K562 (cell line): ENCODE data around the gene ST8SIA4. TPM values are rescaled to one million over a fixed set of nuclear protein-coding genes. Genes with fewer than 3 reads are reported as not detected.

ENCODE experiments used
- BDP1 ChIP-seq: IDR thresholded peaks from 3 replicates; pipeline ENCODE4 v1.6.1; 2011; ENCODE audit not compliant: insufficient read length, insufficient read depth
- FOXM1 ChIP-seq, 2 experiments: fragments of 450-650 bp in 1 of 2; sonication (generic) in 1 of 2; formaldehyde crosslinking in 1 of 2; IDR thresholded peaks; 2 replicates each; pipeline versions ENCODE4 v1.6.1 to v1.9.0; 2017 to 2022; ENCODE audit warnings: low read depth in 2 of 2, mild to moderate bottlenecking in 2 of 2, missing genetic modification reagents in 1 of 2, moderate library complexity in 1 of 2
- ZNF318 ChIP-seq, 2 experiments: fragments of 450-650 bp; IDR thresholded peaks; 2 replicates each; pipeline ENCODE4 v1.6.1; 2016; ENCODE audit warnings: mild to moderate bottlenecking in 2 of 2, borderline replicate concordance in 1 of 2, low read depth in 1 of 2, moderate library complexity in 1 of 2
- polyA plus RNA-seq, 8 experiments: library from polyadenylated mRNA; depleted of rRNA in 4 of 8; stranded (reverse) in 5 of 8; unstranded in 3 of 8; fragments of >200 nt; fragmentation: Nextera tagmentation in 2 of 8; fragmentation: Illumina TruSeq in 1 of 8; extraction: Ambion mirVana in 2 of 8; extraction: Trizol in 1 of 8; gene quantifications; 2 replicates each; pipeline versions ENCODE4 v1.2.1 to v1.2.3, GENCODE V29; 2011 to 2014; ENCODE audit warnings: inconsistent platforms in 1 of 8, missing spikeins in 1 of 8
- total RNA-seq, 7 experiments: library from RNA; depleted of rRNA in 6 of 7; stranded (reverse); fragments of >200 nt in 6 of 7; fragmentation: Illumina TruSeq in 2 of 7; extraction: Trizol in 2 of 7; gene quantifications; 2 replicates each; pipeline versions ENCODE4 v1.2.1 to v1.2.3, GENCODE V29; 2011 to 2021; ENCODE audit warnings: low replicate concordance in 1 of 7

ST8SIA4 gene
- total and polyA plus RNA-seq, 9 of the 15 experiments (the other 6 are each of a cell fraction or from before 2014, with no cell fraction given): 0.22 to 2.0 (median 0.54) TPM

- TF ChIP-seq ZNF318 (IDR thresholded peaks at IDR 0.05; ENCODE audit: borderline replicate concordance in 1 of 2, low read depth in 1 of 2) (no peak), BDP1 (no peak), FOXM1 (IDR thresholded peaks at IDR 0.05; ENCODE audit: low read depth) (no peak), FOXM1 (CRISPR knock-in tag; IDR thresholded peaks at IDR 0.05; ENCODE audit: low read depth) (no peak)
Measured at GRCh38 chr5:100794844-100795243, 108.2 kb downstream of the ST8SIA4 start (continued).
